H9 (cell line): Measurements from ENCODE around the gene SCFD2. TPM values are rescaled to one million over a fixed set of nuclear protein-coding genes. Genes with fewer than 3 reads are reported as not detected.

Source experiments
- DNase-seq: peaks from one replicate; pipeline ENCODE4 v3.0.0-alpha.2; 2017
- H2AFZ ChIP-seq: one replicate; pipeline ENCODE4 v1.6.1; 2013; ENCODE audit warnings: mild to moderate bottlenecking, low read length, control low read depth, moderate library complexity
- H2AK5ac ChIP-seq: 2 replicates; pipeline ENCODE4 v1.6.1; 2013; ENCODE audit warnings: low read length, control low read depth, mixed read lengths; ENCODE audit not compliant: insufficient read length
- H2BK120ac ChIP-seq: one replicate; pipeline ENCODE4 v1.6.1; 2013; ENCODE audit warnings: low read depth, mild to moderate bottlenecking, low read length, control low read depth, inconsistent platforms; ENCODE audit not compliant: poor library complexity, severe bottlenecking
- H2BK12ac ChIP-seq: 2 replicates; pipeline ENCODE4 v1.6.1; 2013; ENCODE audit warnings: low read length, control low read depth, mixed read lengths, low read depth; ENCODE audit not compliant: insufficient read length
- H2BK15ac ChIP-seq: 2 replicates; pipeline ENCODE4 v1.6.1; 2013; ENCODE audit warnings: low read depth, low read length, control low read depth
- H2BK20ac ChIP-seq: one replicate; pipeline ENCODE4 v1.6.1; 2013; ENCODE audit warnings: low read depth, mild to moderate bottlenecking, low read length, control low read depth, inconsistent platforms; ENCODE audit not compliant: poor library complexity, severe bottlenecking
- H2BK5ac ChIP-seq: 2 replicates; pipeline ENCODE4 v1.6.1; 2013; ENCODE audit warnings: low read length, control low read depth, mixed read lengths; ENCODE audit not compliant: insufficient read length
- H3K14ac ChIP-seq: 2 replicates; pipeline ENCODE4 v1.6.1; 2013; ENCODE audit warnings: low read length, control low read depth; ENCODE audit not compliant: insufficient read depth
- H3K18ac ChIP-seq: 2 replicates; pipeline ENCODE4 v1.6.1; 2013; ENCODE audit warnings: low read depth, mild to moderate bottlenecking, mixed read lengths, low read length, control low read depth; ENCODE audit not compliant: insufficient read length
- H3K23ac ChIP-seq: 2 replicates; pipeline ENCODE4 v1.6.1; 2013; ENCODE audit warnings: low read length, control low read depth, mixed read lengths, low read depth; ENCODE audit not compliant: insufficient read length
- H3K23me2 ChIP-seq: 2 replicates; pipeline ENCODE4 v1.6.1; 2013; ENCODE audit warnings: low read depth, mild to moderate bottlenecking, mixed read lengths, low read length, control low read depth; ENCODE audit not compliant: insufficient read length, poor library complexity, severe bottlenecking
- H3K27ac ChIP-seq: 2 replicates; pipeline ENCODE4 v1.5.1; 2013; ENCODE audit warnings: low read length, control low read depth, mixed read lengths, low read depth; ENCODE audit not compliant: insufficient read length
- H3K27me3 ChIP-seq: 2 replicates; pipeline ENCODE4 v1.6.1; 2013; ENCODE audit warnings: low read length, control low read depth, inconsistent platforms; ENCODE audit not compliant: insufficient read depth
- H3K4ac ChIP-seq: 2 replicates; pipeline ENCODE4 v1.6.1; 2013; ENCODE audit warnings: low read depth, mild to moderate bottlenecking, control low read depth, inconsistent platforms, low read length, moderate library complexity
- H3K4me1 ChIP-seq: 2 replicates; pipeline ENCODE4 v1.6.1; 2013; ENCODE audit warnings: low read length, control low read depth, inconsistent platforms; ENCODE audit not compliant: insufficient read depth
- H3K4me2 ChIP-seq: 2 replicates; pipeline ENCODE4 v1.6.1; 2013; ENCODE audit warnings: low read length, control low read depth, mixed read lengths; ENCODE audit not compliant: insufficient read length, insufficient read depth
- H3K56ac ChIP-seq: 2 replicates; pipeline ENCODE4 v1.6.1; 2013; ENCODE audit warnings: low read depth, mild to moderate bottlenecking, mixed read lengths, low read length, control low read depth; ENCODE audit not compliant: insufficient read length
- H3K79me1 ChIP-seq: 2 replicates; pipeline ENCODE4 v1.6.1; 2013; ENCODE audit warnings: low read depth, mild to moderate bottlenecking, moderate library complexity, low read length, control low read depth, inconsistent platforms; ENCODE audit not compliant: insufficient read depth, poor library complexity, severe bottlenecking
- H3K79me2 ChIP-seq: 2 replicates; pipeline ENCODE4 v1.6.1; 2013; ENCODE audit warnings: low read length, control low read depth, inconsistent platforms; ENCODE audit not compliant: insufficient read depth
- H3K9ac ChIP-seq: 2 replicates; pipeline ENCODE4 v1.6.1; 2013; ENCODE audit warnings: low read length, control low read depth, mixed read lengths; ENCODE audit not compliant: insufficient read length; ENCODE audit errors: extremely low read depth
- H3K9me3 ChIP-seq: one replicate; pipeline ENCODE4 v1.6.1; 2013; ENCODE audit warnings: low read depth, low read length, inconsistent platforms; ENCODE audit not compliant: control insufficient read depth
- H3T11ph ChIP-seq: one replicate; pipeline ENCODE4 v1.6.1; 2013; ENCODE audit warnings: mild to moderate bottlenecking, low read length, control low read depth, inconsistent platforms
- H4K20me1 ChIP-seq: one replicate; pipeline ENCODE4 v1.6.1; 2013; ENCODE audit not compliant: control insufficient read depth, insufficient read length, insufficient read depth
- H4K5ac ChIP-seq: 2 replicates; pipeline ENCODE4 v1.6.1; 2013; ENCODE audit warnings: low read depth, mild to moderate bottlenecking, mixed read lengths, low read length, control low read depth; ENCODE audit not compliant: insufficient read length
- H4K8ac ChIP-seq: replicated peaks from 2 replicates; pipeline ENCODE4 v1.6.1; 2013; ENCODE audit warnings: low read length, control low read depth, mixed read lengths, low read depth; ENCODE audit not compliant: insufficient read length
- H4K91ac ChIP-seq: 2 replicates; pipeline ENCODE4 v1.6.1; 2013; ENCODE audit warnings: low read depth, mild to moderate bottlenecking, moderate library complexity, mixed read lengths, low read length, control low read depth; ENCODE audit not compliant: insufficient read length
- H3K27ac Mint-ChIP-seq, 3 experiments: 2 replicates in 2 of 3; 3 replicates in 1 of 3; pipeline ENCODE4 v1.8.0; 2020 to 2021; ENCODE audit warnings: mixed read lengths in 3 of 3, mild to moderate bottlenecking in 1 of 3, moderate library complexity in 1 of 3
- H3K27me3 Mint-ChIP-seq: 2 replicates; pipeline ENCODE4 v1.8.0; 2021; ENCODE audit warnings: low read depth, mild to moderate bottlenecking, moderate library complexity, mixed read lengths
- H3K36me3 Mint-ChIP-seq, 3 experiments: 2 replicates in 2 of 3; 3 replicates in 1 of 3; pipeline ENCODE4 v1.8.0; 2020 to 2021; ENCODE audit warnings: low read depth in 3 of 3, mixed read lengths in 3 of 3; ENCODE audit not compliant: insufficient read depth in 1 of 3
- H3K4me1 Mint-ChIP-seq, 2 experiments: 2 replicates each; pipeline ENCODE4 v1.8.0; 2020; ENCODE audit warnings: mixed read lengths in 2 of 2
- H3K4me3 Mint-ChIP-seq, 2 experiments: 2 replicates in 1 of 2; 3 replicates in 1 of 2; pipeline ENCODE4 v1.8.0; 2020 to 2021; ENCODE audit warnings: mild to moderate bottlenecking in 2 of 2, mixed read lengths in 2 of 2, moderate library complexity in 1 of 2
- H3K9me3 Mint-ChIP-seq, 2 experiments: 2 replicates in 1 of 2; 3 replicates in 1 of 2; pipeline ENCODE4 v1.8.0; 2020; ENCODE audit warnings: mild to moderate bottlenecking in 2 of 2, mixed read lengths in 2 of 2, moderate library complexity in 1 of 2
- CTCF ChIP-seq: fragments of 200-600 bp; sonication (generic); conservative IDR thresholded peaks from 3 replicates; pipeline ENCODE4 v1.8.0; 2021; ENCODE audit warnings: antibody characterized with exemption, mild to moderate bottlenecking
- WGBS: extraction: QIAGEN DNeasy Blood & Tissue Kit; methylation state at CpG from one replicate; pipeline ENCODE4 v1.1.7; 2013; ENCODE audit warnings: missing lambda C conversion rate, low lambda C conversion rate, mixed read lengths; ENCODE audit not compliant: insufficient read length; ENCODE audit errors: extremely low coverage; 5-methylcytosine and 5-hydroxymethylcytosine counted together
- total RNA-seq: library from RNA; stranded (reverse); gene quantifications from 2 replicates; pipeline ENCODE4 v1.2.1, GENCODE V29; 2021

Gene SCFD2
- total RNA-seq, 1 experiment from 2014 or later = 10.1 TPM

GRCh38 chr4:53005149-53005546 is 360.7 kb downstream of the SCFD2 start:
- peaks cover 4% of the 10 kb centered on the region in 2 experiments; a peak in 1 of 4 replicates for H3K4me1 Mint-ChIP-seq
- no peak overlapping the region for H3K23ac ChIP-seq
- H3T11ph ChIP-seq = no peak overlapping the region
- H3K18ac ChIP-seq = no peak overlapping the region
- H4K8ac ChIP-seq = no peak overlapping the region
- no peaks in the 10 kb centered on the region for H3K4me1 ChIP-seq
- H3K27me3 ChIP-seq = no peaks in the 10 kb centered on the region
- H4K91ac ChIP-seq = no peak overlapping the region
- H3K4me3 Mint-ChIP-seq = no peak overlapping the region
- no peak for DNase-seq
- H3K9me3 Mint-ChIP-seq = peaks cover 2 to 5% of the 10 kb centered on the region in 2 experiments; a peak in 2 of 5 replicates
- peaks cover 0 to 1% (median 0%) of the 10 kb centered on the region in 3 experiments; a peak in 1 of 7 replicates for H3K36me3 Mint-ChIP-seq
- no peak overlapping the region for H3K4me2 ChIP-seq
- no CpG with 5 or more reads among the region's 2 CpGs for WGBS
- no peaks in the 10 kb centered on the region for H3K9me3 ChIP-seq
- H4K5ac ChIP-seq = no peak overlapping the region
- no peak overlapping the region for H3K56ac ChIP-seq
- no peak overlapping the region for H3K27ac ChIP-seq
- H3K23me2 ChIP-seq = no peaks in the 10 kb centered on the region
- H3K9ac ChIP-seq = no peak overlapping the region
- no peaks in the 10 kb centered on the region for H3K79me1 ChIP-seq
- no peak for TF ChIP-seq CTCF
- no peaks in the 10 kb centered on the region for H3K79me2 ChIP-seq
- H3K4ac ChIP-seq = no peak overlapping the region
- no peak overlapping the region for H3K27ac Mint-ChIP-seq
- H2BK120ac ChIP-seq = no peak overlapping the region
- H2BK15ac ChIP-seq = no peak overlapping the region
- no peak overlapping the region for H2AK5ac ChIP-seq
- H2AFZ ChIP-seq = no peak overlapping the region
- H2BK12ac ChIP-seq = no peak overlapping the region
- no peak overlapping the region for H2BK20ac ChIP-seq
- no peaks in the 10 kb centered on the region for H3K27me3 Mint-ChIP-seq
- H3K14ac ChIP-seq = no peak overlapping the region
- no peak overlapping the region for H2BK5ac ChIP-seq
- no peaks in the 10 kb centered on the region for H4K20me1 ChIP-seq
